IMR-90 (cell line): ENCODE data around the gene RUFY2. TPM values are rescaled to one million over a fixed set of nuclear protein-coding genes. Genes with fewer than 3 reads are reported as not detected.
A peak's percentile ranks its signal among the peaks of the same experiment; 100 is the strongest.

ENCODE experiments used
- ATAC-seq: fragments of 200-7000 bp; cut with Tn5 transposase; 2 replicates; pipeline ENCODE4 v1.9.1; 2020; ENCODE audit warnings: low read depth, mild to moderate bottlenecking, moderate library complexity
- BruUV-seq: library from RNA; stranded (reverse); fragments of 400-500 nt; replicated peaks from 2 replicates; lab custom pipeline; 2021; lab: Mats Ljungman, UMichigan
- CTCF ChIA-PET: fragments of 300-600 bp; formaldehyde crosslinking; extraction: SDS; loops from one replicate; lab custom pipeline; 2021; ENCODE audit warnings: antibody characterized with exemption; lab: Yijun Ruan, JAX
- POLR2A ChIA-PET: fragments of 300-600 bp; sonication (Branson Sonifier 250); formaldehyde crosslinking; loops from one replicate; lab custom pipeline; 2022; ENCODE audit warnings: antibody characterized with exemption; ENCODE audit not compliant: unreplicated experiment; lab: Charles Lee
- DNase-seq: peaks from one replicate; pipeline ENCODE4 v3.0.0; 2013
- H2AFZ ChIP-seq: replicated peaks from 2 replicates; pipeline ENCODE3; 2013; ENCODE audit warnings: low read length, mild to moderate bottlenecking; ENCODE audit not compliant: poor library complexity
- H2AK5ac ChIP-seq: 2 replicates; pipeline ENCODE4 v1.6.1; 2013; ENCODE audit warnings: low read depth, low read length, inconsistent platforms
- H2AK9ac ChIP-seq: replicated peaks from 2 replicates; pipeline ENCODE3; 2013; ENCODE audit warnings: mild to moderate bottlenecking, low read depth, low read length, moderate library complexity; ENCODE audit not compliant: poor library complexity
- H2BK120ac ChIP-seq: 2 replicates; pipeline ENCODE4 v1.6.1; 2013; ENCODE audit warnings: low read depth, low read length, inconsistent platforms
- H2BK15ac ChIP-seq: 3 replicates; pipeline ENCODE4 v1.6.1; 2013; ENCODE audit warnings: low read depth, low read length, inconsistent platforms
- H2BK20ac ChIP-seq: 2 replicates; pipeline ENCODE4 v1.6.1; 2013; ENCODE audit warnings: low read depth, mild to moderate bottlenecking, inconsistent platforms, low read length, moderate library complexity
- H2BK5ac ChIP-seq: 2 replicates; pipeline ENCODE4 v1.6.1; 2013; ENCODE audit warnings: mild to moderate bottlenecking, low read depth, low read length, inconsistent platforms; ENCODE audit not compliant: poor library complexity, severe bottlenecking
- H3K14ac ChIP-seq: replicated peaks from 2 replicates; pipeline ENCODE4 v1.6.1; 2013; ENCODE audit warnings: low read depth, low read length, inconsistent platforms
- H3K18ac ChIP-seq: 2 replicates; pipeline ENCODE4 v1.6.1; 2013; ENCODE audit warnings: low read depth, low read length, control low read depth
- H3K23ac ChIP-seq: 2 replicates; pipeline ENCODE4 v1.6.1; 2013; ENCODE audit warnings: low read depth, low read length, inconsistent platforms
- H3K27ac ChIP-seq: 2 replicates; pipeline ENCODE4 v1.5.1; 2013; ENCODE audit warnings: mild to moderate bottlenecking, control low read depth, low read length; ENCODE audit not compliant: insufficient read depth
- H3K27me3 ChIP-seq: 2 replicates; pipeline ENCODE4 v1.6.1; 2013; ENCODE audit warnings: low read length; ENCODE audit not compliant: control insufficient read depth, insufficient read depth
- H3K36me3 ChIP-seq: 2 replicates; pipeline ENCODE4 v1.6.1; 2013; ENCODE audit warnings: low read length, mixed read lengths; ENCODE audit not compliant: control insufficient read depth, insufficient read depth
- H3K4ac ChIP-seq: 2 replicates; pipeline ENCODE4 v1.6.1; 2013; ENCODE audit warnings: low read depth, low read length, inconsistent platforms
- H3K4me1 ChIP-seq: 2 replicates; pipeline ENCODE4 v1.6.1; 2013; ENCODE audit warnings: low read length, mixed read lengths; ENCODE audit not compliant: control insufficient read depth, insufficient read depth
- H3K4me2 ChIP-seq: 2 replicates; pipeline ENCODE4 v1.6.1; 2013; ENCODE audit warnings: low read depth, mild to moderate bottlenecking, control low read depth, low read length, moderate library complexity
- H3K4me3 ChIP-seq: 2 replicates; pipeline ENCODE4 v1.5.1; 2013; ENCODE audit warnings: low read depth, mild to moderate bottlenecking, control low read depth, low read length, moderate library complexity; ENCODE audit not compliant: insufficient read depth
- H3K56ac ChIP-seq: 2 replicates; pipeline ENCODE4 v1.6.1; 2013; ENCODE audit warnings: low read length, inconsistent platforms; ENCODE audit not compliant: insufficient read depth; ENCODE audit errors: extremely low read depth
- H3K79me1 ChIP-seq, 2 experiments: 2 replicates each; pipeline ENCODE4 v1.6.1; 2013; ENCODE audit warnings: low read length in 2 of 2, inconsistent platforms in 1 of 2, low read depth in 1 of 2
- H3K9ac ChIP-seq: 2 replicates; pipeline ENCODE4 v1.6.1; 2013; ENCODE audit warnings: low read depth, low read length, control low read depth
- H3K9me1 ChIP-seq: 2 replicates; pipeline ENCODE4 v1.6.1; 2013; ENCODE audit warnings: low read length, inconsistent platforms; ENCODE audit not compliant: insufficient read depth
- H3K9me3 ChIP-seq: 2 replicates; pipeline ENCODE4 v1.6.1; 2013; ENCODE audit warnings: low read length; ENCODE audit not compliant: control insufficient read depth, insufficient read depth
- H4K20me1 ChIP-seq: 2 replicates; pipeline ENCODE4 v1.6.1; 2013; ENCODE audit warnings: low read length, inconsistent platforms; ENCODE audit not compliant: insufficient read depth
- H4K5ac ChIP-seq: 2 replicates; pipeline ENCODE4 v1.6.1; 2013; ENCODE audit warnings: mild to moderate bottlenecking, low read depth, low read length, control low read depth
- H4K8ac ChIP-seq, 2 experiments: 2 replicates each; pipeline ENCODE4 v1.6.1; 2013; ENCODE audit warnings: low read depth in 2 of 2, low read length in 2 of 2, control low read depth in 1 of 2, inconsistent platforms in 1 of 2
- H4K91ac ChIP-seq: 2 replicates; pipeline ENCODE4 v1.6.1; 2013; ENCODE audit warnings: low read depth, low read length, inconsistent platforms; ENCODE audit not compliant: insufficient read depth
- CEBPB ChIP-seq: IDR thresholded peaks from 2 replicates; pipeline ENCODE4 v1.6.1; 2012; ENCODE audit warnings: low read depth, low read length, improper control_type of control experiment
- FOS ChIP-seq: fragments of 150-350 bp; IDR thresholded peaks from 2 replicates; pipeline ENCODE4 v1.6.1; 2016; ENCODE audit warnings: low read depth, low read length
- MAFK ChIP-seq: IDR thresholded peaks from 2 replicates; pipeline ENCODE4 v1.6.1; 2012; ENCODE audit warnings: low read depth, low read length, improper control_type of control experiment
- MAZ ChIP-seq: IDR thresholded peaks from 2 replicates; pipeline ENCODE4 v1.6.1; 2012; ENCODE audit warnings: low read depth, mild to moderate bottlenecking, low read length, improper control_type of control experiment, moderate library complexity, borderline replicate concordance
- NFE2L2 ChIP-seq: fragments of 150-350 bp; IDR thresholded peaks from 2 replicates; pipeline ENCODE4 v1.6.1; 2016; ENCODE audit warnings: low read depth, mild to moderate bottlenecking, low read length
- POLR2A ChIP-seq: IDR thresholded peaks from 2 replicates; pipeline ENCODE4 v1.6.1; 2012; ENCODE audit warnings: mild to moderate bottlenecking, low read depth, low read length
- RAD21 ChIP-seq: IDR thresholded peaks from 2 replicates; pipeline ENCODE4 v1.6.1; 2012; ENCODE audit warnings: low read length, improper control_type of control experiment
- SMC3 ChIP-seq: fragments of 150-350 bp; IDR thresholded peaks from 2 replicates; pipeline ENCODE4 v1.6.1; 2016; ENCODE audit warnings: low read depth, mild to moderate bottlenecking, antibody characterized with exemption, low read length, moderate library complexity
- WGBS, 2 experiments: methylation state at CpG; one replicate each; pipeline versions ENCODE4 v1.1.5 to v1.1.7; 2013; ENCODE audit warnings: missing lambda C conversion rate in 2 of 2; ENCODE audit not compliant: insufficient read length in 1 of 2; ENCODE audit errors: extremely low coverage in 2 of 2; 5-methylcytosine and 5-hydroxymethylcytosine counted together
- dilution Hi-C: fragments of 300-500 bp; cut with HindIII; formaldehyde crosslinking; loops from one replicate; pipeline ENCODE4 v1.14.3; 2018; ENCODE audit warnings: low sequenced_read_pairs; ENCODE audit not compliant: unreplicated experiment
- in situ Hi-C: fragments of 300-500 bp; cut with MboI; formaldehyde crosslinking; loops from 3 replicates; pipeline ENCODE4 v1.14.3; 2019; ENCODE audit warnings: low sequenced_read_pairs, inconsistent platforms, mixed read lengths
- intact Hi-C: fragments of 100-400 bp; cut with micrococcal nuclease; formaldehyde crosslinking; loops from 2 replicates; pipeline ENCODE4 v1.10.0; 2022
- polyA plus RNA-seq, 3 experiments: library from polyadenylated mRNA; depleted of rRNA; stranded (reverse); fragments of >200 nt; gene quantifications; 2 replicates each; pipeline ENCODE4 v1.2.3, GENCODE V29; 2012; ENCODE audit warnings: low replicate concordance in 1 of 3
- total RNA-seq: library from RNA; depleted of rRNA; stranded (reverse); fragments of >200 nt; gene quantifications from 2 replicates; pipeline ENCODE4 v1.2.3, GENCODE V29; 2012
- TF ChIP-seq, protein P1 (sequence below): conservative IDR thresholded peaks from 2 replicates; pipeline ENCODE4 v1.5.1; 2012; ENCODE audit warnings: mild to moderate bottlenecking, low read depth, low read length, improper control_type of control experiment

The RUFY2 gene
- total and polyA plus RNA-seq, 2 of the 4 experiments (the other 2 are of a cell fraction): 6.7 to 6.8 TPM

DNA sequence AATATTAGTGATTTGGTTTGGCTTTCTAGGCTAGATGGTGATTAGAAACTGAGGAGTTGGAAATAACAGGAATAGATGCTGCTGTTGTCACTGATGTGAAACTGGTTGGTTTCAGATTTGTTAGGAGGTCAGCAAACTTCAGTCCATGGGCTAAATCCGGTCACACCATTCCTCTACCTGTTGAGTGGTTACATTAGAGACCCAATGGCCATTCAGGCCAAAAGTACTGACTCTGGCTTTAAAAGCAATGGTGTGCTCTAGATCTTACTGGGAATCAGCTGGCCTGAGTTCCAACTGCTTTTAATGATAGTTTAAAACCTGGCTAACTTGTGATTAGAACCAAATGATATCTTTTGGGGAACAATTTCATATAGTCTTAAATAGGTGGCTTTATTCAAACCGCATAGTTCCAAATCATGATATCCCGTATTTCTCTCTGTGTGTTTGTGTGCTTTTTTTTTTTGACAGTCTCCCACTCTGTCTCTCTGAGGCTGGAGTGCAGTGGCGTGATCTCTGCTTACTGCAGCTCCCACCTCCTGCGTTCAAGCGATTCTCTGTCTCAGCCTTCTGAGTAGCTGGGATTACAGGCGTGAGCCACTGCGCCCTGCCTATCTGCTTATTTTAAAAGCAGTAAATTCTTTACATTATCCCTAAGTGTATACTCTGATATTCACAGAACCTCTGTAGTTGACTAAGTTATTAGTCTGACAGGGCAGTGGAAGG lies 66.6 kb downstream of the RUFY2 start:
- ChIA-PET CTCF (interaction anchor here (1.0 to 1.8 kb wide), 2 partner anchors 8 to 12 kb away, joined by 3 to 9 read pairs; no protein-coding TSS in a partner anchor), POLR2A (no interaction called here)
- no peak overlapping the region for H3K23ac ChIP-seq
- H2BK20ac ChIP-seq: no peak overlapping the region
- intact Hi-C loops (loop anchor here (10.0 kb wide), 1 partner anchor 404 kb away; no protein-coding TSS in a partner anchor), in situ Hi-C loops (no loop called here), dilution Hi-C loops (no loop called here)
- peaks cover 22 to 35% of the 10 kb centered on the region in 2 experiments for H3K79me1 ChIP-seq
- H3K56ac ChIP-seq: no peak overlapping the region
- no peak overlapping the region for H3K4me3 ChIP-seq
- no peak overlapping the region for H2AFZ ChIP-seq
- no peaks in the 10 kb centered on the region for H3K27me3 ChIP-seq
- peak overlapping the region; percentile 65; the same call in 1 of the 3 replicates for H2BK15ac ChIP-seq
- peaks cover 4% of the 10 kb centered on the region; the same call in 1 of the 2 replicates for H3K9me1 ChIP-seq
- peaks cover 50% of the 10 kb centered on the region for H3K36me3 ChIP-seq
- BruUV-seq: no TSS peak
- no peak overlapping the region for H3K14ac ChIP-seq
- H4K91ac ChIP-seq: no peak overlapping the region
- no peaks in the 10 kb centered on the region for H3K9me3 ChIP-seq
- WGBS, 2 experiments: 86% methylated on average over 1 of the region's 8 CpGs; no CpG with 5 or more reads in 1 of the 2 experiments
- no peak overlapping the region for H4K5ac ChIP-seq
- H3K4ac ChIP-seq: no peak overlapping the region
- H4K20me1 ChIP-seq: peaks cover 67% of the 10 kb centered on the region
- H2AK9ac ChIP-seq: no peak overlapping the region
- H2AK5ac ChIP-seq: no peak overlapping the region
- H3K18ac ChIP-seq: no peak overlapping the region
- ATAC-seq (no peak), DNase-seq (no peak)
- no peak overlapping the region for H4K8ac ChIP-seq
- H2BK5ac ChIP-seq: no peak overlapping the region
- no peak for TF ChIP-seq RAD21
- TF ChIP-seq FOS: no peak
- TF ChIP-seq POLR2A: no peak
- TF ChIP-seq MAFK: no peak
- TF ChIP-seq, protein P1, sequence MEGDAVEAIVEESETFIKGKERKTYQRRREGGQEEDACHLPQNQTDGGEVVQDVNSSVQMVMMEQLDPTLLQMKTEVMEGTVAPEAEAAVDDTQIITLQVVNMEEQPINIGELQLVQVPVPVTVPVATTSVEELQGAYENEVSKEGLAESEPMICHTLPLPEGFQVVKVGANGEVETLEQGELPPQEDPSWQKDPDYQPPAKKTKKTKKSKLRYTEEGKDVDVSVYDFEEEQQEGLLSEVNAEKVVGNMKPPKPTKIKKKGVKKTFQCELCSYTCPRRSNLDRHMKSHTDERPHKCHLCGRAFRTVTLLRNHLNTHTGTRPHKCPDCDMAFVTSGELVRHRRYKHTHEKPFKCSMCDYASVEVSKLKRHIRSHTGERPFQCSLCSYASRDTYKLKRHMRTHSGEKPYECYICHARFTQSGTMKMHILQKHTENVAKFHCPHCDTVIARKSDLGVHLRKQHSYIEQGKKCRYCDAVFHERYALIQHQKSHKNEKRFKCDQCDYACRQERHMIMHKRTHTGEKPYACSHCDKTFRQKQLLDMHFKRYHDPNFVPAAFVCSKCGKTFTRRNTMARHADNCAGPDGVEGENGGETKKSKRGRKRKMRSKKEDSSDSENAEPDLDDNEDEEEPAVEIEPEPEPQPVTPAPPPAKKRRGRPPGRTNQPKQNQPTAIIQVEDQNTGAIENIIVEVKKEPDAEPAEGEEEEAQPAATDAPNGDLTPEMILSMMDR: no peak
- TF ChIP-seq CEBPB: no peak
- TF ChIP-seq NFE2L2: no peak
- TF ChIP-seq MAZ: no peak
- TF ChIP-seq SMC3: no peak
- no peak overlapping the region for H3K27ac ChIP-seq
- no peak overlapping the region for H3K9ac ChIP-seq
- no peak overlapping the region for H3K4me2 ChIP-seq
- peaks cover 1% of the 10 kb centered on the region; the same call in 1 of the 2 replicates for H3K4me1 ChIP-seq
- no peak overlapping the region for H2BK120ac ChIP-seq
